ENCODE measurements around the gene ZNF33A. TPM values are rescaled to one million over a fixed set of nuclear protein-coding genes. Genes with fewer than 3 reads are reported as not detected.
"Not testable (repeated sequence)": the region's sequence is repeated elsewhere in the genome, so short reads cannot be mapped to it uniquely, and the experiment has no call there.

ZNF33A gene
- total and polyA plus RNA-seq, 7 donors: 4.5 to 20.8 (median 16.9) TPM

DNA sequence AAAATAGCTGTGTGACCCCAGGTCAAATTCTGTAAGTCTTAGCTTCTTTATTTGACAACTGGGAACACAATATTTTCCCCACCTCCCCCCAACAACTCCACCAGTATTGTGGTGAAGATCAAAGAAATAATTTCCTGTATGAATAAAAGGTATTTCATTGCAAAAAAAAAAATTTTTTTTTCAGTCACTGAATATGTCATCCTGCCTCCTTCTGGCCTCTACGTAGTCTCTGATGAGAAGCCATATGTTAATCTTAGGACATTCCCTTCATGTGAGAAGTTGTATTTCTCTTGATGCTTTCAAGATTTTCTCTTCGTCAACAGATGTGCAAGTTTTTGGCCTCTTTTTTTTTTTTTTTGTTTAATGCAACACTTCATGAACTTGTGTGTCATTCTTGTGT, 33.0 kb downstream of the ZNF33A start:
- Histone ChIP-seq H3K27ac (no peak overlapping the region), H3K36me3 (ENCODE audit: insufficient read depth in 1 of 2, low read depth in 1 of 2) (peaks cover 0 to 29% of the 10 kb centered on the region in 2 donors), H3K4me3 (no peak overlapping the region), H3K27me3 (ENCODE audit: insufficient read depth in 3 of 3, low read length in 2 of 3) (no peaks in the 10 kb centered on the region), H3K4me1 (no peaks in the 10 kb centered on the region), H3K9me3 (no peaks in the 10 kb centered on the region)
- no peak for DNase-seq
- no peak for ATAC-seq
- no peak for TF ChIP-seq CTCF (IDR thresholded peaks at IDR 0.05)
- intact Hi-C loops (cut with DNase I): no loop called here
- WGBS, 3 donors: 93 to 94% (median 94%) methylated on average over 2 of the region's 2 CpGs

DNA sequence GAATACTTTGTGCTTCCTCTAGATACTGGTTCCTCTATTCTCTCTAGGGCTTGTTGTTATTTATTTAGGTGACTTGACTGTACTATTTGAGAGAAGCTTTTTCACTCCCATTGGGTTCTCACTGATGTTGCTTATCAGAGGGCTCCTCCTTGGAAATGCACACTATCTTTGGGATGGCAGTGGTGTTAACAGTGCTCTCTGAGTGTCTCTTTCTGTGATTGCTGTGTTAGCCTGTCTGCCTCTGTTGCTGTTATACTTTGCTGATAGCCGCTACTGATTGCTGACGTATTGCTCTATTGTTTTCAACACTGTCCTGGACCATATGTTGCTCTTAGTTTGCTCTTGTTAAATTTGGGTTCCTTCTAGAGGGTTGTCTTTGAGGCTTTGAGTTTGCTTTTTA, 34.7 kb downstream of the ZNF33A start:
- no peak for DNase-seq
- WGBS, 3 donors: 49 to 100% (median 69%) methylated on average over 2 of the region's 2 CpGs
- no peaks in the 10 kb centered on the region for H3K27me3 ChIP-seq (ENCODE audit: insufficient read depth in 3 of 3, low read length in 2 of 3)
- no peaks in the 10 kb centered on the region for H3K9me3 ChIP-seq
- TF ChIP-seq CTCF (IDR thresholded peaks at IDR 0.05): no peak
- no peak overlapping the region for H3K27ac ChIP-seq
- intact Hi-C loops (cut with DNase I): no loop called here
- no peak overlapping the region for H3K4me3 ChIP-seq
- H3K36me3 ChIP-seq (ENCODE audit: insufficient read depth in 1 of 2, low read depth in 1 of 2): peaks cover 0 to 29% of the 10 kb centered on the region in 2 donors
- ATAC-seq: no peak
- H3K4me1 ChIP-seq: no peaks in the 10 kb centered on the region

DNA sequence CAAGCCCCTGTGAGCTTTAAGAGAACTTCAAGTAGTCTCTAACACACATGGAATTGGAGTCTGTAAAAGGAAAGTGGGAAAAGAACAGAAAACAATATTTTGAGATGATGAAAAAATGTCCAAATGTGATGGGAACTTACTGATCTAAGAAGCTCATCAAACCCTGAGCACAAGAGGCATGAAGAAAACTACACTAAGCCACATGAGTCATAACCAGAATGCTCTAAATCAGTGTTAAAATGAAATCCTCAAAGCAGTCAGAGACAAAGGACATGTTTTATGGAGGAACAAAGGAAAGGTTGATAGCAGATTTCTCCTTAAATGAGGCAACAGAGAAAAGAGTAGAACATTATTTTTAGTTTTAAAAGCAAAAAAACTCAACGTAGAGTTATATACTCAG, 37.2 kb downstream of the ZNF33A start:
- H3K4me3 ChIP-seq: no peak overlapping the region
- H3K4me1 ChIP-seq: no peaks in the 10 kb centered on the region
- 93 to 100% (median 96%) methylated on average over 1 of the region's 1 CpG for WGBS, 3 donors
- peaks cover 0 to 26% of the 10 kb centered on the region in 2 donors for H3K36me3 ChIP-seq (ENCODE audit: insufficient read depth in 1 of 2, low read depth in 1 of 2)
- no peak for TF ChIP-seq CTCF (IDR thresholded peaks at IDR 0.05)
- ATAC-seq (no peak), DNase-seq (no peak)
- intact Hi-C loops (cut with DNase I): no loop called here
- H3K9me3 ChIP-seq: no peaks in the 10 kb centered on the region
- H3K27ac ChIP-seq: no peak overlapping the region
- H3K27me3 ChIP-seq (ENCODE audit: insufficient read depth in 3 of 3, low read length in 2 of 3): no peaks in the 10 kb centered on the region

GRCh38 chr10:38050212-38050611, 39.7 kb downstream of the ZNF33A start:
- H3K27ac ChIP-seq: no peak overlapping the region
- ATAC-seq: no peak
- peaks cover 10 to 28% of the 10 kb centered on the region in 2 donors for H3K36me3 ChIP-seq (ENCODE audit: insufficient read depth in 1 of 2, low read depth in 1 of 2)
- WGBS, 3 donors: 87 to 97% (median 95%) methylated on average over 1 of the region's 1 CpG
- H3K9me3 ChIP-seq: peaks cover 11% of the 10 kb centered on the region
- no peaks in the 10 kb centered on the region for H3K4me1 ChIP-seq
- no peak overlapping the region for H3K4me3 ChIP-seq
- TF ChIP-seq CTCF (IDR thresholded peaks at IDR 0.05): no peak
- intact Hi-C loops (cut with DNase I): no loop called here
- no peaks in the 10 kb centered on the region for H3K27me3 ChIP-seq (ENCODE audit: insufficient read depth in 3 of 3, low read length in 2 of 3)
- DNase-seq: no peak

DNA sequence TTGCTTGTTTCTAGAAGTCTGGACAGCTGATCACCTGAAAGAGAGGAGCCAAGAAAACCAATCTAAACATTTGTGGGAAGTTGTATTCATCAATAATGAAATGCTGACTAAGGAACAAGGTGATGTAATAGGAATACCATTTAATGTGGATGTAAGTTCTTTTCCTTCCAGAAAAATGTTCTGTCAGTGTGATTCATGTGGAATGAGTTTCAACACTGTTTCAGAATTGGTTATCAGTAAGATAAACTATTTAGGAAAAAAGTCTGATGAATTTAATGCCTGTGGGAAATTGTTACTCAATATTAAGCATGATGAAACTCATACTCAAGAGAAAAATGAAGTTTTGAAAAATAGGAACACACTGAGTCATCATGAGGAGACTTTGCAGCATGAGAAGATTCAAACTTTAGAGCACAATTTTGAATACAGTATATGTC, 43.9 kb downstream of the ZNF33A start:
- H3K27me3 ChIP-seq (ENCODE audit: insufficient read depth in 3 of 3, low read length in 2 of 3): no peaks in the 10 kb centered on the region
- H3K4me1 ChIP-seq: no peaks in the 10 kb centered on the region
- H3K36me3 ChIP-seq (ENCODE audit: insufficient read depth in 1 of 2, low read depth in 1 of 2): peaks cover 12 to 53% of the 10 kb centered on the region in 2 donors
- peaks cover 26% of the 10 kb centered on the region for H3K9me3 ChIP-seq
- H3K27ac ChIP-seq: no peak overlapping the region
- no peak overlapping the region for H3K4me3 ChIP-seq
- DNase-seq (no peak), ATAC-seq (no peak)
- intact Hi-C loops (cut with DNase I): no loop called here
- TF ChIP-seq CTCF (IDR thresholded peaks at IDR 0.05): no peak

GRCh38 chr10:38055274-38055894, 44.9 kb downstream of the ZNF33A start:
- DNase-seq; H3K4me1 ChIP-seq; intact Hi-C loops (cut with DNase I); H3K27me3 ChIP-seq (ENCODE audit: insufficient read depth in 3 of 3, low read length in 2 of 3); H3K27ac ChIP-seq; ATAC-seq; H3K4me3 ChIP-seq: not testable (repeated sequence)
- 97 to 99% (median 98%) methylated on average over 5 of the region's 5 CpGs for WGBS, 3 donors
- Histone ChIP-seq H3K9me3 (peaks cover 26% of the 10 kb centered on the region), H3K36me3 (ENCODE audit: insufficient read depth in 1 of 2, low read depth in 1 of 2) (peaks cover 12 to 63% of the 10 kb centered on the region in 2 donors)

- 78 to 89% (median 86%) methylated on average over 1 of the region's 1 CpG for WGBS, 3 donors
- H3K36me3 ChIP-seq (ENCODE audit: insufficient read depth in 1 of 2, low read depth in 1 of 2); H3K9me3 ChIP-seq; intact Hi-C loops (cut with DNase I); H3K27me3 ChIP-seq (ENCODE audit: insufficient read depth in 3 of 3, low read length in 2 of 3); DNase-seq; H3K4me1 ChIP-seq; H3K27ac ChIP-seq; H3K4me3 ChIP-seq; ATAC-seq: not testable (repeated sequence)
Observed at GRCh38 chr10:38069663-38070062, 59.2 kb downstream of the ZNF33A start.
